Esophagus squamous epithelium (tissue), 4 donors: ENCODE data around the gene CCDC81.

Source experiments
- POLR2A ChIP-seq, 4 donors: fragments of 450-650 bp; IDR thresholded peaks; one replicate each; pipeline ENCODE4 v1.6.1; 2017; ENCODE audit warnings: antibody characterized with exemption in 4 of 4, mild to moderate bottlenecking in 4 of 4, moderate library complexity in 3 of 4
- TF ChIP-seq, protein P1 (sequence below), 6 experiments: fragments of 450-650 bp in 4 of 6; fragments of 200-600 bp in 2 of 6; sonication (generic) in 2 of 6; IDR thresholded peaks; one replicate each; pipeline ENCODE4 v1.5.1; 2016 to 2019; ENCODE audit warnings: antibody characterized with exemption in 6 of 6, mild to moderate bottlenecking in 4 of 6, moderate library complexity in 4 of 6

DNA sequence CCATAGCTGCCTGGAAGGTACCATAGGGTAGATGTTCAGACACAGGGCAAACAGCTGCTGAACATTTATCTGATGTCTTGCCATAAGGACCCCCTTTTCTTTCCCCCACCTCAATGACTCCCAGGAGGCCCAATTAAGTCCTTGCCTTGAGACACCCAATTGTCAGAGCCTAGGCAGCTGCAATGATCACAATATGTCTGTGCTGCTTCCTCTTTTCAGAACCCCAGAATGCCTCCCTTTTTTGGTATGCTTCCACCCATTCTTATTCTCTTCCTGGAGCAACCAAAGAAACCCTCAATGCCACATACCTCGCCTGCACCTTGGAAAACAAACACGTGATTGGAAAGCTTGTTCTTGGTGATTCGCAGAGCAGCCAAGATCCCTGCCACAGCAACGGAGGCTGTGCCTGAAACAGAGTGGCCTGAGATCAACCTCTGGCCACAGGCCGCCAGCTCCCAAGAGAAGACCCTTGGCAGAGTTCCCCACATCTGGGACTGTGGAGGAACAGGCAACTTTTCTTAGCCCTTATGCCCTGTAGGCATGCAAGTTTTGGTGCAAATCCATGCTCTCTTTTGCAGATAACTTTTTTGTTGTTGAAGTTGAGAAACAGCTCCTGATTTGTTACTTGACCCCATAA, 75.4 kb downstream of the CCDC81 start:
- TF ChIP-seq POLR2A (IDR thresholded peaks at IDR 0.05): no peak
- TF ChIP-seq, protein P1, sequence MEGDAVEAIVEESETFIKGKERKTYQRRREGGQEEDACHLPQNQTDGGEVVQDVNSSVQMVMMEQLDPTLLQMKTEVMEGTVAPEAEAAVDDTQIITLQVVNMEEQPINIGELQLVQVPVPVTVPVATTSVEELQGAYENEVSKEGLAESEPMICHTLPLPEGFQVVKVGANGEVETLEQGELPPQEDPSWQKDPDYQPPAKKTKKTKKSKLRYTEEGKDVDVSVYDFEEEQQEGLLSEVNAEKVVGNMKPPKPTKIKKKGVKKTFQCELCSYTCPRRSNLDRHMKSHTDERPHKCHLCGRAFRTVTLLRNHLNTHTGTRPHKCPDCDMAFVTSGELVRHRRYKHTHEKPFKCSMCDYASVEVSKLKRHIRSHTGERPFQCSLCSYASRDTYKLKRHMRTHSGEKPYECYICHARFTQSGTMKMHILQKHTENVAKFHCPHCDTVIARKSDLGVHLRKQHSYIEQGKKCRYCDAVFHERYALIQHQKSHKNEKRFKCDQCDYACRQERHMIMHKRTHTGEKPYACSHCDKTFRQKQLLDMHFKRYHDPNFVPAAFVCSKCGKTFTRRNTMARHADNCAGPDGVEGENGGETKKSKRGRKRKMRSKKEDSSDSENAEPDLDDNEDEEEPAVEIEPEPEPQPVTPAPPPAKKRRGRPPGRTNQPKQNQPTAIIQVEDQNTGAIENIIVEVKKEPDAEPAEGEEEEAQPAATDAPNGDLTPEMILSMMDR (IDR thresholded peaks at IDR 0.05): no peak
